ENCODE data around the gene HLA-B.
"Not testable (repeated sequence)": the region's sequence is repeated elsewhere in the genome, so short reads cannot be mapped to it uniquely, and the experiment has no call there.

Gene HLA-B

GRCh38 chr6:31381666-31382065 lies 24.7 kb upstream of the HLA-B start:
- no peak overlapping the region for H3K4me3 ChIP-seq (ENCODE audit: low read length)
- DNase-seq (ENCODE audit: low read depth): no peak
- no peak for TF ChIP-seq CTCF (IDR thresholded peaks at IDR 0.05; ENCODE audit: insufficient read depth, low read depth, low read length, missing control alignments)

- no peak for TF ChIP-seq CTCF (IDR thresholded peaks at IDR 0.05; ENCODE audit: insufficient read depth, low read depth, low read length, missing control alignments)
- DNase-seq (ENCODE audit: low read depth): no peak
- H3K4me3 ChIP-seq (ENCODE audit: low read length): no peak overlapping the region
Measured at GRCh38 chr6:31379850-31380249, 22.9 kb upstream of the HLA-B start.

- DNase-seq (ENCODE audit: low read depth): no peak
- H3K4me3 ChIP-seq (ENCODE audit: low read length): no peak overlapping the region
Measured at GRCh38 chr6:31378721-31379103, 21.7 kb upstream of the HLA-B start.

GRCh38 chr6:31378062-31378720 lies 21.2 kb upstream of the HLA-B start:
- no peak overlapping the region for H3K4me3 ChIP-seq (ENCODE audit: low read length)
- DNase-seq (ENCODE audit: low read depth): no peak
- no peak for TF ChIP-seq CTCF (IDR thresholded peaks at IDR 0.05; ENCODE audit: insufficient read depth, low read depth, low read length, missing control alignments)

More at GRCh38 chr6:31378721-31379103, 21.7 kb upstream of the HLA-B start:
- TF ChIP-seq CTCF (IDR thresholded peaks at IDR 0.05; ENCODE audit: insufficient read depth, low read depth, low read length, missing control alignments): no peak

- H3K4me3 ChIP-seq (ENCODE audit: low read length): no peak overlapping the region
- TF ChIP-seq CTCF (IDR thresholded peaks at IDR 0.05; ENCODE audit: insufficient read depth, low read depth, low read length, missing control alignments): no peak
- no peak for DNase-seq (ENCODE audit: low read depth)
Measured at GRCh38 chr6:31377029-31377428, 20.1 kb upstream of the HLA-B start.

- no peak for DNase-seq (ENCODE audit: low read depth)
- no peak overlapping the region for H3K4me3 ChIP-seq (ENCODE audit: low read length)
- no peak for TF ChIP-seq CTCF (IDR thresholded peaks at IDR 0.05; ENCODE audit: insufficient read depth, low read depth, low read length, missing control alignments)
Measured at GRCh38 chr6:31375699-31376098, 18.7 kb upstream of the HLA-B start.

GRCh38 chr6:31374118-31374517 lies 17.1 kb upstream of the HLA-B start:
- H3K4me3 ChIP-seq (ENCODE audit: low read length); DNase-seq (ENCODE audit: low read depth): not testable (repeated sequence)
